Activated CD4-positive, CD25-positive, alpha-beta regulatory T cell treated with anti-CD3 and anti-CD28 coated beads, Interleukin-2, amount 50 U/mL, for 72 hours (primary cell): Measurements from ENCODE around the gene ADAM29.
"Not testable (repeated sequence)": the region's sequence is repeated elsewhere in the genome, so short reads cannot be mapped to it uniquely, and the experiment has no call there.

ENCODE experiments used
- DNase-seq: peaks from one replicate; pipeline ENCODE4 v3.0.0; 2021

ADAM29 gene

GRCh38 chr4:174972911-174973310 lies 54.8 kb downstream of the ADAM29 start:
- DNase-seq: no peak

GRCh38 chr4:174973336-174973735 lies 55.2 kb downstream of the ADAM29 start:
- no peak for DNase-seq

- no peak for DNase-seq
Observed at GRCh38 chr4:174983128-174983750, 65.1 kb downstream of the ADAM29 start.

GRCh38 chr4:174983870-174984269 lies 65.7 kb downstream of the ADAM29 start:
- DNase-seq: not testable (repeated sequence)

DNA sequence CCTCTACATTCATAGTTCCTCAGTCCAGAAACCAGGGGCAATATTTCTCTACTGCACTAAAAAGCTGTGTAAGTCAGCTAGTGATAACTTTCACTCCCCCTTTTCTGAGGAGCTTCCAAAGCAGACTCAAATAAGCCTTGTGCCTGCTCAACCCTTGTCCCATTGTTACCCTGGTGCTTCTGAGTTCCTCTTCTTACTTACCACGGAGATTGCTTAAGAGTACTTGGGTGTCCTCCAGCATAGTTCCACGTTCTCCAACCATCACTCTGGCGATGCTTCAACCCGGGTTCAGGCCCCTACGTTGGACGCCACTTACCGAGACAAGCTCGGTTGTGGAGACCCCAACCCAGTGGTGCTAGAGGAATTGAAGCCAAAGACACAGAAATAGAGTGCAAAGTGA lies 71.6 kb downstream of the ADAM29 start:
- DNase-seq: no peak

DNA sequence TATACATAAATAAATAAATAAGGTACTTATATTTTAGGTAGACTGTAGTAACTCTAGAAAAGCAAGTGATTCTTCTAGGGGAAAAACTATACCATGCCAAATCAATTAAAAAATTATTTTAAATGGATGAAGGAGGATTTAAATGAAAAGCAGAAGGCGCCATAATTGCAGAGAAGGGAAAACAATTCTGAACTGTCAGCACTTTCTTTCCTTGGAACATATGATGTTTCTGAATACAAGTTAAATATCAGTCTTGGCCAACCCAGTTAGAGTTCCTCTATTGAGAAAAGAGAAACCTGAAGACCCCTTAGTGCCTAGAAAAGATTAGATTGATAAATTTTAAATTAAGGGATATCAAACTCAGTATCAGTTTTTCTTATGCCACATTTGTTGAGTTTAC lies 75.8 kb downstream of the ADAM29 start:
- no peak for DNase-seq

DNA sequence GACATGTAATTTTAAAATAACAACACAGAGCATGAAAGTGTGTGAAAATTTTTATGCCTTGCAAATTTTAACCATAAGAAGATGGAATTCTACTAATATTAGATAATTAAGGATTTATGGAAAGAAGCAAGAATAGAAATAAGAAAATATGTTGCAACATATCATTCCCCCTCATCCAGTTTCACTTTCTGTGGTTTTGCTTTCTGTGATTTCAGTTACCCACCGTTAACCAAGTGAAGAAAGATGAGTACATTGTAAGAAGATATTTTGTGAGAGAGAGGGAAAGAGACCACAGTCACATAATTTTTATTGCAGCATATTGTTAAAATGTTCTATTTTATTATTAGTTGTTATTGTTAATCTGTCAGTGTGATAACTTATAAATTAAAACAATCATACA lies 77.9 kb downstream of the ADAM29 start:
- no peak for DNase-seq

DNA sequence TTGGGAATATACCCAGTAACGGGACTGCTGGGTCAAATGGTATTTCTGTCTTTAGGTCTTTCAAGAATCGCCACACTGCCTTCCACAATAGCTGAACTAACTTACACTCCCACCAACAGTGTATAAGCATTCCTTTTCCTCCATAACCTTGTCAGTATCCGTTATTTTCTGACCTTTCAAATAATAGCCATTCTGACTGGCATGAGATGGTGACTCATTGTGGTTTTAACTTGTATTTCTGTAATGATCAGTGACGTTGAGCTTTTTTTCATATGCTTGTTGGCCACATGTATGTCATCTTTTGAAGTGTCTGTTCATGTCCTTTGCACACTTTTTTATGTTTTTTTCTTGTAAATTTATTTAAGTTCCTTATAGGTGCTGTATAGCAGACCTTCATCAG lies 81.2 kb downstream of the ADAM29 start:
- no peak for DNase-seq

DNA sequence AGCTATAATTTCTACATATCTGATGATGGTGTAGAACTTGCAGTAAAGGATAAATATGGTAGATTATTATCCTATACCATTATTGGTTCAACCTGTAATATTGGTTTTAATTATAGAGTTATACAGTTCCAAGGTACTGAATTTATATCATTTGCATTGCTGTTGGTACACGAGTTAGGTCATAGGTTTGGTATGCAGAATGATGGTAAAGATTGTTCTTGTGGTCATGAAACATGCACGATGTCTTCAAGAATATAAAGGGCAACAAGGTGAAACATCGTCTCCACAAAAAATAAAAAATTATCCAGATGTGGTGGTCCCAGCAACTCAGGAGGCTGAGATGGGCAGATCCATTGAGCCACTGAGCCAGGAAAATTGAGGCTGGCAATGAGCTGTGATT lies 99.6 kb downstream of the ADAM29 start:
- no peak for DNase-seq

- not testable (repeated sequence) for DNase-seq
Observed at GRCh38 chr4:175019447-175019846, 101.3 kb downstream of the ADAM29 start.
